A673 (cell line): ENCODE results near the gene OR6K2. TPM values are rescaled to one million over a fixed set of nuclear protein-coding genes. Genes with fewer than 3 reads are reported as not detected.

Experiments used
- BruUV-seq: library from RNA; stranded (reverse); fragments of 400-500 nt; replicated peaks from 2 replicates; lab custom pipeline; 2021; lab: Mats Ljungman, UMichigan
- CTCF ChIA-PET: fragments of 300-600 bp; sonication (Branson Sonifier 250); formaldehyde crosslinking; loops from one replicate; lab custom pipeline; 2022; ENCODE audit warnings: antibody characterized with exemption; lab: Charles Lee
- POLR2A ChIA-PET: fragments of 300-600 bp; sonication (Branson Sonifier 250); formaldehyde crosslinking; loops from one replicate; lab custom pipeline; 2022; ENCODE audit warnings: antibody characterized with exemption; ENCODE audit not compliant: low non-redundant PET; lab: Charles Lee
- DNase-seq: peaks from one replicate; pipeline ENCODE4 v3.0.0-alpha.2; 2015; ENCODE audit warnings: low spot score
- H3K27ac ChIP-seq: fragments of 200-600 bp; sonication (generic); 2 replicates; pipeline ENCODE4 v1.5.1; 2016; ENCODE audit warnings: mixed run types, low read depth, mild to moderate bottlenecking, mixed read lengths, antibody characterized with exemption, low read length; ENCODE audit not compliant: poor library complexity, severe bottlenecking
- H3K27me3 ChIP-seq: fragments of 200-600 bp; sonication (generic); replicated peaks from 2 replicates; pipeline ENCODE4 v1.6.1; 2017; ENCODE audit warnings: mixed run types, low read depth, mild to moderate bottlenecking, mixed read lengths, antibody characterized with exemption, low read length; ENCODE audit not compliant: insufficient read depth, poor library complexity
- H3K36me3 ChIP-seq: fragments of 200-600 bp; sonication (generic); 2 replicates; pipeline ENCODE4 v1.6.1; 2016; ENCODE audit warnings: mixed run types, mild to moderate bottlenecking, mixed read lengths, antibody characterized with exemption, low read length; ENCODE audit not compliant: insufficient read depth, poor library complexity, severe bottlenecking
- H3K4me1 ChIP-seq: fragments of 200-600 bp; sonication (generic); 2 replicates; pipeline ENCODE4 v1.6.1; 2017; ENCODE audit warnings: mixed run types, mild to moderate bottlenecking, mixed read lengths, antibody characterized with exemption, low read length; ENCODE audit not compliant: insufficient read depth, poor library complexity, severe bottlenecking
- H3K4me3 ChIP-seq: fragments of 200-600 bp; sonication (generic); 2 replicates; pipeline ENCODE4 v1.5.1; 2016; ENCODE audit warnings: low read depth, mixed run types, mild to moderate bottlenecking, mixed read lengths, low read length; ENCODE audit not compliant: poor library complexity, severe bottlenecking
- H3K9me3 ChIP-seq: fragments of 200-600 bp; sonication (generic); 2 replicates; pipeline ENCODE4 v1.6.1; 2016; ENCODE audit warnings: mixed run types, low read depth, mild to moderate bottlenecking, mixed read lengths, antibody characterized with exemption, low read length; ENCODE audit not compliant: poor library complexity, severe bottlenecking
- EZH2 ChIP-seq: fragments of 200-600 bp; sonication (generic); IDR thresholded peaks from 2 replicates; pipeline ENCODE4 v1.6.1; 2017; ENCODE audit warnings: borderline replicate concordance, low read depth, mild to moderate bottlenecking, mixed read lengths, antibody characterized with exemption, low read length; ENCODE audit not compliant: poor library complexity, severe bottlenecking
- intact Hi-C: fragments of 100-400 bp; cut with micrococcal nuclease; formaldehyde crosslinking; loops from one replicate; pipeline ENCODE4 v1.10.0; 2022; ENCODE audit not compliant: unreplicated experiment
- total RNA-seq: library from RNA; stranded (reverse); gene quantifications from 2 replicates; pipeline ENCODE4 v1.2.3, GENCODE V29; 2021
- TF ChIP-seq, protein P1 (sequence below): fragments of 300-800, 200-600 bp; sonication (generic); conservative IDR thresholded peaks from 2 replicates; pipeline ENCODE4 v1.5.1; 2017; ENCODE audit warnings: low read depth, mild to moderate bottlenecking, antibody characterized with exemption, low read length, moderate library complexity, mixed read lengths

OR6K2 gene
- total RNA-seq, 1 experiment from 2014 or later: not detected

- H3K36me3 ChIP-seq: no peaks in the 10 kb centered on the region
- H3K4me1 ChIP-seq: no peaks in the 10 kb centered on the region
- ChIA-PET POLR2A (no interaction called here), CTCF (no interaction called here)
- BruUV-seq: no TSS peak
- intact Hi-C loops: no loop called here
- no peak overlapping the region for H3K27ac ChIP-seq
- no peak overlapping the region for H3K4me3 ChIP-seq
- DNase-seq: no peak
- peaks cover 52% of the 10 kb centered on the region for H3K27me3 ChIP-seq
- TF ChIP-seq EZH2: no peak
- H3K9me3 ChIP-seq: no peaks in the 10 kb centered on the region
These were observed 24.0 kb upstream of the OR6K2 start for GRCh38 chr1:158724442-158724841.

DNA sequence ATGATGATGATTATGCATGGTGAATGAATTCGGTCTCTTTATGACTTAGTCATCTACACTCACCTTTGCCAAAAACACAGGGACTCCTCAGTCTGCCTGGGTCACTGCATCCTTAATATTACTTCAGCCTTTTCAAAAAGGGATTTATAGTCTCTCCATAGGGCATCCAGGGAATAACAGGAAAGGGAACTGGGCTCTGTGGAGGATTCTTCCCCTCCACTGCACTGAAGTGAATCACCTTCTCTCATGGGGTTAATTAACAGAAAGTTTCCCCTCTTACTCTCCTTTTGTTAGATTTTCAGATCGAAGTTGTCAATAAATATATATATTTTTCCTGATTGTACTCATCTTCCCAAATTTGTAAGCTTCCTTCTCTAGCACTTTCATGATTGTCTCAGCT lies 20.2 kb upstream of the OR6K2 start, which contains the start of gene OR6K3:
TSS of gene OR6K3 (minus strand) at position 101 of the 400 bp plus-strand sequence. CDS start 2,605 bp downstream, outside the sequence.
- H3K36me3 ChIP-seq: no peaks in the 10 kb centered on the region
- peaks cover 24% of the 10 kb centered on the region for H3K27me3 ChIP-seq
- BruUV-seq: no TSS peak
- no peak within 1 kb of the TSS for H3K27ac ChIP-seq
- H3K4me3 ChIP-seq: no peak within 1 kb of the TSS
- DNase-seq: no peak
- TF ChIP-seq, protein P1, sequence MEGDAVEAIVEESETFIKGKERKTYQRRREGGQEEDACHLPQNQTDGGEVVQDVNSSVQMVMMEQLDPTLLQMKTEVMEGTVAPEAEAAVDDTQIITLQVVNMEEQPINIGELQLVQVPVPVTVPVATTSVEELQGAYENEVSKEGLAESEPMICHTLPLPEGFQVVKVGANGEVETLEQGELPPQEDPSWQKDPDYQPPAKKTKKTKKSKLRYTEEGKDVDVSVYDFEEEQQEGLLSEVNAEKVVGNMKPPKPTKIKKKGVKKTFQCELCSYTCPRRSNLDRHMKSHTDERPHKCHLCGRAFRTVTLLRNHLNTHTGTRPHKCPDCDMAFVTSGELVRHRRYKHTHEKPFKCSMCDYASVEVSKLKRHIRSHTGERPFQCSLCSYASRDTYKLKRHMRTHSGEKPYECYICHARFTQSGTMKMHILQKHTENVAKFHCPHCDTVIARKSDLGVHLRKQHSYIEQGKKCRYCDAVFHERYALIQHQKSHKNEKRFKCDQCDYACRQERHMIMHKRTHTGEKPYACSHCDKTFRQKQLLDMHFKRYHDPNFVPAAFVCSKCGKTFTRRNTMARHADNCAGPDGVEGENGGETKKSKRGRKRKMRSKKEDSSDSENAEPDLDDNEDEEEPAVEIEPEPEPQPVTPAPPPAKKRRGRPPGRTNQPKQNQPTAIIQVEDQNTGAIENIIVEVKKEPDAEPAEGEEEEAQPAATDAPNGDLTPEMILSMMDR: no peak
- no peak for TF ChIP-seq EZH2
- intact Hi-C loops: no loop called here
- H3K9me3 ChIP-seq: no peaks in the 10 kb centered on the region
- no peaks in the 10 kb centered on the region for H3K4me1 ChIP-seq
- CTCF ChIA-PET: no interaction called here
- POLR2A ChIA-PET: no interaction called here

- POLR2A ChIA-PET: no interaction called here
- CTCF ChIA-PET: no interaction called here
- H3K27me3 ChIP-seq: peaks cover 31% of the 10 kb centered on the region
- BruUV-seq: no TSS peak
- H3K9me3 ChIP-seq: no peaks in the 10 kb centered on the region
- no peak overlapping the region for H3K4me3 ChIP-seq
- no peak for DNase-seq
- TF ChIP-seq, protein P1: no peak
- TF ChIP-seq EZH2: no peak
- no peak overlapping the region for H3K27ac ChIP-seq
- no peaks in the 10 kb centered on the region for H3K4me1 ChIP-seq
- intact Hi-C loops: no loop called here
- H3K36me3 ChIP-seq: no peaks in the 10 kb centered on the region
These were observed 19.2 kb upstream of the OR6K2 start for GRCh38 chr1:158719664-158720063.

- Histone ChIP-seq H3K27ac (no peak overlapping the region), H3K4me1 (no peaks in the 10 kb centered on the region), H3K4me3 (no peak overlapping the region), H3K36me3 (no peaks in the 10 kb centered on the region), H3K9me3 (no peaks in the 10 kb centered on the region), H3K27me3 (peaks cover 38% of the 10 kb centered on the region)
- no peak for DNase-seq
- intact Hi-C loops: no loop called here
- POLR2A ChIA-PET: no interaction called here
- TF ChIP-seq, protein P1: no peak
- TF ChIP-seq EZH2: no peak
- CTCF ChIA-PET: no interaction called here
- no TSS peak for BruUV-seq
These were observed 16.9 kb upstream of the OR6K2 start for GRCh38 chr1:158717344-158717743.
